K562 (cell line): ENCODE data around the gene PPM1N. TPM values are rescaled to one million over a fixed set of nuclear protein-coding genes. Genes with fewer than 3 reads are reported as not detected.
A peak's percentile ranks its signal among the peaks of the same experiment; 100 is the strongest.

Source experiments
- ATAC-seq: fragments of 200-7000 bp; cut with Tn5 transposase; 3 replicates; pipeline ENCODE4 v1.9.1; 2020; ENCODE audit warnings: moderate library complexity
- BruUV-seq: library from RNA; stranded (reverse); fragments of 400-500 nt; replicated peaks from 2 replicates; lab custom pipeline; 2021; lab: Mats Ljungman, UMichigan
- CTCF ChIA-PET: fragments of 300-600 bp; formaldehyde crosslinking; extraction: SDS; loops from one replicate; lab custom pipeline; 2021; ENCODE audit warnings: low intra/inter-chr PET ratio; lab: Yijun Ruan, JAX
- POLR2A ChIA-PET: fragments of 300-600, 350-650 bp; sonication (Branson Sonifier 250); formaldehyde crosslinking; extraction: SDS; loops from one replicate; lab custom pipeline; 2021; ENCODE audit warnings: antibody characterized with exemption, inconsistent platforms; lab: Yijun Ruan, JAX
- DNase-seq, 4 experiments: peaks; one replicate each; pipeline versions ENCODE4 v3.0.0 to v3.0.0-alpha.2; 2011 to 2018; ENCODE audit warnings: low spot score in 3 of 4, mixed read lengths in 3 of 4; ENCODE audit errors: extremely low read depth in 1 of 4
- FAIRE-seq: peaks from 2 replicates; lab custom pipeline; 2011; peaks lifted over from hg19 to GRCh38; lab: Jason Lieb, UNC
- H2AFZ ChIP-seq: 2 replicates; pipeline ENCODE4 v1.6.0; 2011; ENCODE audit warnings: low read depth, low read length, control low read depth, inconsistent platforms
- H3K27ac ChIP-seq: fragments of 200-600 bp; 3 replicates; pipeline ENCODE4 v1.8.0; 2011; ENCODE audit warnings: low read depth, mild to moderate bottlenecking, control low read depth, inconsistent platforms, low read length, moderate library complexity, mixed read lengths; ENCODE audit errors: extremely low read depth
- H3K27me3 ChIP-seq, 2 experiments: fragments of 300-600 bp in 1 of 2; 2 replicates in 1 of 2; 3 replicates in 1 of 2; pipeline versions ENCODE4 v1.6.0 to v1.8.0; 2011; ENCODE audit warnings: inconsistent platforms in 2 of 2, low read length in 2 of 2, mild to moderate bottlenecking in 1 of 2, mixed read lengths in 1 of 2, moderate library complexity in 1 of 2; ENCODE audit not compliant: control insufficient read depth in 2 of 2, insufficient read depth in 2 of 2
- H3K36me3 ChIP-seq: fragments of 300-600 bp; 3 replicates; pipeline ENCODE4 v1.8.0; 2011; ENCODE audit warnings: mild to moderate bottlenecking, low read length, inconsistent platforms; ENCODE audit not compliant: control insufficient read depth, insufficient read depth
- H3K4me1 ChIP-seq, 2 experiments: fragments of 200-600 bp in 1 of 2; replicated peaks in 1 of 2; 2 replicates in 1 of 2; 3 replicates in 1 of 2; pipeline versions ENCODE4 v1.5.1 to v1.8.0; 2011; ENCODE audit warnings: inconsistent platforms in 2 of 2, low read length in 2 of 2, mild to moderate bottlenecking in 1 of 2, mixed read lengths in 1 of 2, moderate library complexity in 1 of 2; ENCODE audit not compliant: control insufficient read depth in 2 of 2, insufficient read depth in 2 of 2
- H3K4me2 ChIP-seq: 2 replicates; pipeline ENCODE4 v1.6.1; 2011; ENCODE audit warnings: low read length, control low read depth, inconsistent platforms, mixed read lengths; ENCODE audit not compliant: insufficient read depth
- H3K4me3 ChIP-seq: fragments of 200-600 bp; sonication (generic), shearing (Covaris generic); 2 replicates; pipeline ENCODE4 v1.5.1; 2016; ENCODE audit warnings: control low read depth, inconsistent platforms
- H3K79me2 ChIP-seq: fragments of 200-600 bp; 3 replicates; pipeline ENCODE4 v1.8.0; 2011; ENCODE audit warnings: low read length, inconsistent platforms; ENCODE audit not compliant: control insufficient read depth, insufficient read depth
- H3K9ac ChIP-seq, 2 experiments: 2 replicates each; pipeline versions ENCODE4 v1.6.0 to v1.6.1; 2011; ENCODE audit warnings: low read depth in 2 of 2, low read length in 2 of 2, control low read depth in 1 of 2, inconsistent platforms in 1 of 2, mild to moderate bottlenecking in 1 of 2, mixed read lengths in 1 of 2; ENCODE audit not compliant: insufficient read depth in 1 of 2
- H3K9me1 ChIP-seq: one replicate; pipeline ENCODE4 v1.6.0; 2011; ENCODE audit warnings: inconsistent platforms, mild to moderate bottlenecking, low read length, moderate library complexity; ENCODE audit not compliant: control insufficient read depth, insufficient read depth
- H3K9me3 ChIP-seq: replicated peaks from 2 replicates; pipeline ENCODE4 v1.5.1; 2011; ENCODE audit warnings: low read depth, low read length, inconsistent platforms; ENCODE audit not compliant: control insufficient read depth, insufficient read depth
- H4K20me1 ChIP-seq: replicated peaks from 2 replicates; pipeline ENCODE4 v1.6.1; 2011; ENCODE audit warnings: low read length, inconsistent platforms, mixed read lengths; ENCODE audit not compliant: control insufficient read depth, insufficient read depth
- ARNT ChIP-seq, 2 experiments: fragments of 450-650 bp; IDR thresholded peaks; 2 replicates each; pipeline ENCODE4 v1.6.1; 2016; ENCODE audit warnings: mild to moderate bottlenecking in 1 of 2
- ETV1 ChIP-seq: fragments of 450-650 bp; conservative IDR thresholded peaks from 2 replicates; pipeline ENCODE4 v1.6.1; 2016; ENCODE audit warnings: missing genetic modification characterization, control low read depth, low read depth, missing compliant biosample characterization
- LEF1 ChIP-seq: fragments of 450-650 bp; IDR thresholded peaks from 2 replicates; pipeline ENCODE4 v1.6.1; 2016; ENCODE audit warnings: mild to moderate bottlenecking
- NBN ChIP-seq: fragments of 450-650 bp; IDR thresholded peaks from 2 replicates; pipeline ENCODE4 v1.6.1; 2016; ENCODE audit warnings: low read depth, mild to moderate bottlenecking
- RHOXF2B ChIP-seq: fragments of 250-450 bp; sonication (Bioruptor Pico); conservative IDR thresholded peaks from 2 replicates; pipeline ENCODE4 v1.5.1; 2021
- SPI1 ChIP-seq: IDR thresholded peaks from 2 replicates; pipeline ENCODE4 v1.6.1; 2011; ENCODE audit warnings: low read depth, low read length, control low read depth, borderline replicate concordance
- ZBTB40 ChIP-seq, 2 experiments: fragments of 450-650 bp in 1 of 2; sonication (generic) in 1 of 2; formaldehyde crosslinking in 1 of 2; IDR thresholded peaks; 2 replicates each; pipeline versions ENCODE4 v1.7.1 to v1.9.0; 2016 to 2022; ENCODE audit warnings: inconsistent platforms in 1 of 2, mild to moderate bottlenecking in 1 of 2, missing genetic modification reagents in 1 of 2
- ZNF263 ChIP-seq: sonication (generic); formaldehyde crosslinking; IDR thresholded peaks from 2 replicates; pipeline ENCODE4 v1.8.0; 2022; ENCODE audit warnings: mild to moderate bottlenecking, missing genetic modification reagents, borderline replicate concordance
- ZNF592 ChIP-seq: fragments of 450-650 bp; IDR thresholded peaks from 2 replicates; pipeline ENCODE4 v1.6.1; 2017; ENCODE audit warnings: antibody characterized with exemption, mild to moderate bottlenecking
- WGBS: fragments of 100-300 bp; shearing (Covaris generic); methylation state at CpG from one replicate; pipeline ENCODE4 v1.1.6; 2016; ENCODE audit warnings: low coverage, mixed read lengths; ENCODE audit not compliant: insufficient coverage; ENCODE audit errors: missing lambda C conversion rate; 5-methylcytosine and 5-hydroxymethylcytosine counted together
- in situ Hi-C: fragments of 300-500 bp; cut with MboI; formaldehyde crosslinking; loops from 4 replicates; pipeline ENCODE4 v1.15.0; 2018; ENCODE audit warnings: inconsistent platforms, mixed read lengths
- intact Hi-C: fragments of 100-400 bp; cut with micrococcal nuclease; formaldehyde crosslinking; loops from 2 replicates; pipeline ENCODE4 v1.14.2; 2022
- polyA plus RNA-seq, 8 experiments: library from polyadenylated mRNA; depleted of rRNA in 4 of 8; stranded (reverse) in 5 of 8; unstranded in 3 of 8; fragments of >200 nt; fragmentation: Nextera tagmentation in 2 of 8; fragmentation: Illumina TruSeq in 1 of 8; extraction: Ambion mirVana in 2 of 8; extraction: Trizol in 1 of 8; gene quantifications; 2 replicates each; pipeline versions ENCODE4 v1.2.1 to v1.2.3, GENCODE V29; 2011 to 2014; ENCODE audit warnings: inconsistent platforms in 1 of 8, missing spikeins in 1 of 8
- total RNA-seq, 7 experiments: library from RNA; depleted of rRNA in 6 of 7; stranded (reverse); fragments of >200 nt in 6 of 7; fragmentation: Illumina TruSeq in 2 of 7; extraction: Trizol in 2 of 7; gene quantifications; 2 replicates each; pipeline versions ENCODE4 v1.2.1 to v1.2.3, GENCODE V29; 2011 to 2021; ENCODE audit warnings: low replicate concordance in 1 of 7

The PPM1N gene
- total and polyA plus RNA-seq, 9 of the 15 experiments (the other 6 are each of a cell fraction or from before 2014, with no cell fraction given) = 4.5 to 15.6 (median 8.7) TPM

GRCh38 chr19:45450012-45450333 lies 48.3 kb upstream of the PPM1N start:
- in situ Hi-C loops = no loop called here
- H3K4me3 ChIP-seq = peak overlapping the region; percentile 42
- intact Hi-C loops = no loop called here
- no TSS peak for BruUV-seq
- peaks cover 17 to 23% of the 10 kb centered on the region in 2 experiments for H3K4me1 ChIP-seq
- no peaks in the 10 kb centered on the region for H3K79me2 ChIP-seq
- FAIRE-seq (peak; percentile 51), ATAC-seq (peak; percentile 73), DNase-seq (peak in 3 of 4 experiments; percentile 28 to 74 (median 54))
- ChIA-PET CTCF (no interaction called here), POLR2A (interaction anchor here (0.8 to 1.3 kb wide), 2 partner anchors 26 to 36 kb away, joined by 3 read pairs; no protein-coding TSS in a partner anchor)
- no peaks in the 10 kb centered on the region for H3K9me3 ChIP-seq
- no peaks in the 10 kb centered on the region for H3K36me3 ChIP-seq
- 3% methylated on average over 5 of the region's 5 CpGs for WGBS
- peak overlapping the region; percentile 90 for H3K4me2 ChIP-seq
- no peaks in the 10 kb centered on the region for H3K9me1 ChIP-seq
- H2AFZ ChIP-seq = peak overlapping the region; percentile 85
- H3K9ac ChIP-seq = peak overlapping the region; percentile 83 to 90; a peak in 3 of 4 replicates
- H3K27ac ChIP-seq = peak overlapping the region; percentile 81
- H4K20me1 ChIP-seq = no peaks in the 10 kb centered on the region
- no peaks in the 10 kb centered on the region for H3K27me3 ChIP-seq
- TF ChIP-seq ZNF263 (no peak), SPI1 (peak; percentile 59; the same call in 1 of the 2 replicates), NBN (peak; percentile 84; the same call in 1 of the 2 replicates), ARNT (IDR thresholded peaks at IDR 0.05) (peak in 1 of 2 experiments; percentile 57; a peak in 1 of 4 replicates), ZBTB40 (IDR thresholded peaks at IDR 0.05) (peak; percentile 82), ZBTB40 (CRISPR knock-in tag; IDR thresholded peaks at IDR 0.05) (no peak), RHOXF2B (no peak), ZNF592 (peak; percentile 61), LEF1 (peak; percentile 48; the same call in 1 of the 2 replicates), ETV1 (peak; percentile 86)
